Measurements from ENCODE around the gene IAH1. TPM values are rescaled to one million over a fixed set of nuclear protein-coding genes. Genes with fewer than 3 reads are reported as not detected.

Gene IAH1
- total RNA-seq, 1 donor from 2014 or later, result 24.4 TPM

DNA sequence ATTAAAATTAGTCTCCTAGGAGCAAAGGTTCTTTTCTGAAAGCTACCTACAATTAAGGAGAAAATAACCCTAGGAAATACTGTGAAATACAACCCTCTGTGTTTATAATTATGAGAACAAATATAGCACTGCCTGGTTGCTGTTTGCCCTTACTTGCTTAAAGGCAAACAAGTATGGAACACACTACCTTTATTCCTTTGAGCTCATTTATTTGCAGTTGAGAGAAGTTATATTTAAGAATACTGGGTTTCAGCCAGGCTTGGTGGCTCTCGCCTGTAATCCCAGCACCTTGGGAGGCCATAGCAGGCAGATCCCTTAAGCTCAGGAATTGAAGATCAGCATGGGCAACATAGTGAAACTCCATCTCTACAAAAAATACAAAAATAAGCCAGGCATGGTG is 23.1 kb upstream of the IAH1 start:
- no peak for DNase-seq
- H3K4me1 Mint-ChIP-seq (ENCODE audit: low read depth, unreplicated experiment), result no peaks in the 10 kb centered on the region
- TF ChIP-seq, protein P1, sequence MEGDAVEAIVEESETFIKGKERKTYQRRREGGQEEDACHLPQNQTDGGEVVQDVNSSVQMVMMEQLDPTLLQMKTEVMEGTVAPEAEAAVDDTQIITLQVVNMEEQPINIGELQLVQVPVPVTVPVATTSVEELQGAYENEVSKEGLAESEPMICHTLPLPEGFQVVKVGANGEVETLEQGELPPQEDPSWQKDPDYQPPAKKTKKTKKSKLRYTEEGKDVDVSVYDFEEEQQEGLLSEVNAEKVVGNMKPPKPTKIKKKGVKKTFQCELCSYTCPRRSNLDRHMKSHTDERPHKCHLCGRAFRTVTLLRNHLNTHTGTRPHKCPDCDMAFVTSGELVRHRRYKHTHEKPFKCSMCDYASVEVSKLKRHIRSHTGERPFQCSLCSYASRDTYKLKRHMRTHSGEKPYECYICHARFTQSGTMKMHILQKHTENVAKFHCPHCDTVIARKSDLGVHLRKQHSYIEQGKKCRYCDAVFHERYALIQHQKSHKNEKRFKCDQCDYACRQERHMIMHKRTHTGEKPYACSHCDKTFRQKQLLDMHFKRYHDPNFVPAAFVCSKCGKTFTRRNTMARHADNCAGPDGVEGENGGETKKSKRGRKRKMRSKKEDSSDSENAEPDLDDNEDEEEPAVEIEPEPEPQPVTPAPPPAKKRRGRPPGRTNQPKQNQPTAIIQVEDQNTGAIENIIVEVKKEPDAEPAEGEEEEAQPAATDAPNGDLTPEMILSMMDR (IDR thresholded peaks at IDR 0.05; ENCODE audit: partially characterized antibody, unreplicated experiment), result no peak
- H3K36me3 Mint-ChIP-seq (ENCODE audit: unreplicated experiment), result no peaks in the 10 kb centered on the region
- no peak overlapping the region for H3K27ac Mint-ChIP-seq (ENCODE audit: unreplicated experiment)
- no peak overlapping the region for H3K4me3 Mint-ChIP-seq (ENCODE audit: unreplicated experiment)
- no peaks in the 10 kb centered on the region for H3K27me3 Mint-ChIP-seq (ENCODE audit: unreplicated experiment)
- no peaks in the 10 kb centered on the region for H3K9me3 Mint-ChIP-seq (ENCODE audit: unreplicated experiment)

DNA sequence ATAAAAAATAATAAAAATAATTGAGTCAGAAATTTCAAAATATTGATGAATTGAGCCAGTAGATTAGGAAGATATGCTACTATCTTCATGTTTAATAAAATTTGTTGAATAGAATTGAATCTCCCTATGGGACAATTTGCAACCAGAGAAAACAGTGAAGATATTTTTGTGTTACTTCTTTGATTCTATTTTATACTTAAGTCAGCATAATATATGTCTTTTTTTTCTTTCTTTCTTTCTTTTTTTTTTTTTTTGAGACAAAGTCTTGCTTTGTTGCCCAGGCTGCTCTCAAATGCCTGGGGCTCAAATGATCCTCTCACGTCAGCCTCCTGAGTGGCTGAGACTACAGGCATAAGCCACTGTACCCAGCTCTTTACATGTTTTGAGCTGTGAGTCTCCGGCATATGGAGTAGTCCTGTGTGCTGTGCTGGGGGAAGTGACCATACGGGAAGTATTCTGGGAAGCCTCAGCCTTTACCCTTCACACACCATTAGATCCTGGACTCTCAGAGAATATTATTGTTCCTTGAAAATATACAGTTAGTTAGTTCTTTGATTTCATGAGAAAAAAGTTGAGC is 13.8 kb upstream of the IAH1 start:
- H3K27me3 Mint-ChIP-seq (ENCODE audit: unreplicated experiment), result peaks cover 5% of the 10 kb centered on the region
- peaks cover 19% of the 10 kb centered on the region for H3K4me1 Mint-ChIP-seq (ENCODE audit: low read depth, unreplicated experiment)
- no peak for DNase-seq
- H3K9me3 Mint-ChIP-seq (ENCODE audit: unreplicated experiment), result no peaks in the 10 kb centered on the region
- no peak overlapping the region for H3K4me3 Mint-ChIP-seq (ENCODE audit: unreplicated experiment)
- TF ChIP-seq, protein P1 (IDR thresholded peaks at IDR 0.05; ENCODE audit: partially characterized antibody, unreplicated experiment), result no peak
- H3K36me3 Mint-ChIP-seq (ENCODE audit: unreplicated experiment), result no peaks in the 10 kb centered on the region
- H3K27ac Mint-ChIP-seq (ENCODE audit: unreplicated experiment), result no peak overlapping the region

GRCh38 chr2:9461079-9461478 is 13.3 kb upstream of the IAH1 start:
- Mint-ChIP-seq H3K27me3 (ENCODE audit: unreplicated experiment) (peaks cover 5% of the 10 kb centered on the region), H3K27ac (ENCODE audit: unreplicated experiment) (no peak overlapping the region), H3K9me3 (ENCODE audit: unreplicated experiment) (no peaks in the 10 kb centered on the region), H3K4me3 (ENCODE audit: unreplicated experiment) (no peak overlapping the region), H3K36me3 (ENCODE audit: unreplicated experiment) (no peaks in the 10 kb centered on the region), H3K4me1 (ENCODE audit: low read depth, unreplicated experiment) (peaks cover 19% of the 10 kb centered on the region)
- TF ChIP-seq, protein P1 (IDR thresholded peaks at IDR 0.05; ENCODE audit: partially characterized antibody, unreplicated experiment), result no peak
- no peak for DNase-seq

- no peak overlapping the region for H3K4me3 Mint-ChIP-seq (ENCODE audit: unreplicated experiment)
- TF ChIP-seq, protein P1 (IDR thresholded peaks at IDR 0.05; ENCODE audit: partially characterized antibody, unreplicated experiment), result no peak
- peaks cover 5% of the 10 kb centered on the region for H3K27me3 Mint-ChIP-seq (ENCODE audit: unreplicated experiment)
- no peaks in the 10 kb centered on the region for H3K36me3 Mint-ChIP-seq (ENCODE audit: unreplicated experiment)
- no peak for DNase-seq
- H3K4me1 Mint-ChIP-seq (ENCODE audit: low read depth, unreplicated experiment), result peaks cover 19% of the 10 kb centered on the region
- H3K9me3 Mint-ChIP-seq (ENCODE audit: unreplicated experiment), result no peaks in the 10 kb centered on the region
- H3K27ac Mint-ChIP-seq (ENCODE audit: unreplicated experiment), result peak overlapping the region; percentile 50
These were observed 12.0 kb upstream of the IAH1 start for GRCh38 chr2:9462313-9462712.

DNA sequence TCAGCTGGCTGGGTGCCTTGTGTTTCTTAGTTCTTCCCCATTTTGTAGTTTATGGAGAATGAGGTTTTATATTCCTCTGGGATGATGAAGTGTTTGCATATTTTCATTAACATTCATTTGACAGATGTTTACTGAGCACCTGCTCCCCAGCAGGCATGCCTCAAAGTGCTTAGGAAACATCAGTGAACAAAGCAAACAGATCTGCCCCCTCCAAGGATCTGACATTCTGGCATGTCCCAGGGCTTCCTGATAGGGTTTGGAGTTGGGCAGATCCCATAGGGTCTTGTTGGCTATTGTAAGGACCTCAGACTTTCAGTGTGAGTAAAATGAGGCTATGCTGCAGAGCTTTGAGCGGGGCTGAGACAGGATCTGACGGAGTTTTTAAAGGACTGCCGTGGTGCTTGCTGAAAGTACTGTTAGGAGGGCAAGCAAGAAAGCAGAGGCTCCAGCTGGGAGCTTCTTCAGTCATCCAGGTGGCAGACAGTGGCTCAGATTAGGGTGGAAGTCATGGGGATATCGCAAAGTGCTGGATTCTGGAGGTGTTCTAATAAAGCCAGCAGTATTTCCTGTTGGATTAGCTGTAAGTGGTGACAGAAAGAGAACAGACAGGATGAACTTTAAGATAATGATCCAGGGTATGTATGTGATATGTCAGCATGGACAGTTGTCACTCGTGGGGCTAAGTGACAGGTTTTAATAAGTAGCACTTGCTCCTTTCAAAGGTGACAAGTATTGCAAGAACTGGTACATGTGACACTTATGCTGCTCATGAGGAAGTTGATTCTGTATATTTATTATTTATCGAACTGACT is 11.3 kb upstream of the IAH1 start:
- peaks cover 19% of the 10 kb centered on the region for H3K4me1 Mint-ChIP-seq (ENCODE audit: low read depth, unreplicated experiment)
- TF ChIP-seq, protein P1 (IDR thresholded peaks at IDR 0.05; ENCODE audit: partially characterized antibody, unreplicated experiment), result no peak
- peaks cover 5% of the 10 kb centered on the region for H3K27me3 Mint-ChIP-seq (ENCODE audit: unreplicated experiment)
- peak overlapping the region; percentile 12 for H3K4me3 Mint-ChIP-seq (ENCODE audit: unreplicated experiment)
- peak overlapping the region; percentile 86 for H3K27ac Mint-ChIP-seq (ENCODE audit: unreplicated experiment)
- DNase-seq, result no peak
- no peaks in the 10 kb centered on the region for H3K36me3 Mint-ChIP-seq (ENCODE audit: unreplicated experiment)
- H3K9me3 Mint-ChIP-seq (ENCODE audit: unreplicated experiment), result no peaks in the 10 kb centered on the region
